ENCODE results near the gene POMT1.
"Not testable (repeated sequence)": the region's sequence is repeated elsewhere in the genome, so short reads cannot be mapped to it uniquely, and the experiment has no call there.

Gene POMT1

DNA sequence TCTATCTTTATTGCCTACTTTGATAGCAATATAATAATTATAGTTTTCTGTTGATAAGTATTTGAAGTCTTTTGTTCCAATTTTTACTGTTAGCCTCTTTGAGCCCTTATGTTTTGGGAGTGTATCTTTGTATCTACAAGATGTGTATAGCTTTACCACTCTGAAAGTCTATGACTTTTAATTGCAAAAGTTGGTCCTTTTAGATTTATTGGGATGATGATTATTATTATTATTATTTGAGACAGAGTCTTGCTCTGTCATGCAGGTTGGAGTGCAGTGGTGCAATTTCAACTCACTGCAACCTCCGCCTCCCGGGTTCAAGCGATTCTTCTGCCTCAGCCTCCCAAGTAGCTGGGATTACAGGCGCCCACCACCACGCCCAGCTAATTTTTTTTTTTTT is 30.6 kb upstream of the POMT1 start:
- POLR2A ChIA-PET; H3K4me3 ChIP-seq (ENCODE audit: control insufficient read depth in 1 of 7, extremely low read depth in 1 of 7, insufficient read depth in 4 of 7, low read depth in 2 of 7, low read length in 6 of 7); H3K4me1 ChIP-seq (ENCODE audit: control extremely low read depth in 1 of 4, control insufficient read depth in 4 of 4, insufficient read depth in 4 of 4, low read length in 3 of 4); CTCF ChIA-PET; DNase-seq; H3K27me3 ChIP-seq (replicated peaks in 2 of 5; ENCODE audit: control insufficient read depth in 4 of 5, insufficient read depth in 5 of 5, low read length in 4 of 5); H3K9me3 ChIP-seq (ENCODE audit: control extremely low read depth in 1 of 5, control insufficient read depth in 4 of 5, insufficient read depth in 2 of 5, low read depth in 1 of 5, low read length in 4 of 5); H3K27ac ChIP-seq (ENCODE audit: insufficient read depth in 1 of 2, low read depth in 1 of 2, low read length in 2 of 2, poor library complexity in 1 of 2, severe bottlenecking in 2 of 2): not testable (repeated sequence)
- WGBS (ENCODE audit: insufficient coverage), result no CpG with 5 or more reads among the region's 5 CpGs
- H3K36me3 ChIP-seq (ENCODE audit: control insufficient read depth in 4 of 4, insufficient read depth in 4 of 4, low read length in 3 of 4), result peaks cover 47 to 97% (median 84%) of the 10 kb centered on the region in 4 experiments

DNA sequence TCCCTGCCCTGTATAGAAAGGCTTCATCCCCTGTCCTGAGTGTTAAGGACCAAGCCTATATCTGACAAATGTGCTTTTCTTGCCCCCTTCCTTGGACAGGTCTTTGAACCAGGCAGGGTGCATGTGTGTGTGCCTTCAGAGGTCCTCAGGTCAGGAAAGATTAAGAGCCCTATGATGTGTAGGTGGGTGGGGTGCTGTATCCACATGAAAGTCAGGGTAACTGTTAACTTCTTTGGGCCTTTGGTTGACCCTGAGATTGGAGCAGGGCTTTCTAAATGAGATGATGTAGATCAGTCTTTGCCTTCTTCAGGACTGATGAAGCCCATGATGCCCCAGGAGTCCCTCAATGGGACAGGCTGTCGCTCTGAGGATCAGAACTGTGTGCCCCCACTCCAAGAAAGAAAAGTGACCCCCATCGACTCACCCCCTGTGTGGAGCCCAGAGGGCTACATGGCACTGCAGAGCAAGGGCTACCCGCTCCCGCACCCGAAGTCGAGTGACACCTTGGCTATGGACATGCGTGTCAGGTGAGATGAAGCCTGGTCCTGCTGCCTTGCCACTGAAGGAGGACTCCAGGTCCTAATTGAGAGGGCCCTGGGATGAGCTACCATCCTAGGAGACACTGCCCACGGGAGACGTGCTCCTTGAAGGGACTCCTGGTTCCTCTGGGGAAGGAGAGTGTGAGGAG is 29.4 kb upstream of the POMT1 start:
- CTCF ChIA-PET, result no interaction called here

DNA sequence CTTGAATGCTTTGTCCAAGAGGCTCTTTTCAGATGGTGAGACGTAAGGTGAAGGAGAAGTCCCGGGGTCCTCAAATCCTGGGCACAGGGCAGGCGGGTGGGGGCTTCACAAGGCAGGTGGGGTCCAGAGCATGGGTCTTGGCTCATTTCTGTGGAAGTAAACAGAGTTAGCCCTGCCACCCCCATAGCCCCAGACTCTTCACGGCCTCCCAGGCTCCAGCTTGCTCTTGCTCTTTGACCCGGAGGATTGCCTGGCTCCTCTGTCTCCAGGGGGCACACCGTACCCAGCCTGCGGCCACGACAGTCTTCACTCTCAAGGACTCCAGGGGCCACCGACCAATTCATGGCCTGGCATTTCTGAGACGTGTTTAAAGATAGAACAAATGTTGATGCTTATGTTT is 28.8 kb upstream of the POMT1 start:
- 98% methylated on average over 7 of the region's 10 CpGs for WGBS (ENCODE audit: insufficient coverage)
- Histone ChIP-seq H3K4me1 (ENCODE audit: control extremely low read depth in 1 of 4, control insufficient read depth in 4 of 4, insufficient read depth in 4 of 4, low read length in 3 of 4) (no peaks in the 10 kb centered on the region), H3K4me3 (ENCODE audit: control insufficient read depth in 1 of 7, extremely low read depth in 1 of 7, insufficient read depth in 4 of 7, low read depth in 2 of 7, low read length in 6 of 7) (no peak overlapping the region), H3K9me3 (ENCODE audit: control extremely low read depth in 1 of 5, control insufficient read depth in 4 of 5, insufficient read depth in 2 of 5, low read depth in 1 of 5, low read length in 4 of 5) (peaks cover 0 to 5% (median 0%) of the 10 kb centered on the region in 5 experiments), H3K27ac (ENCODE audit: insufficient read depth in 1 of 2, low read depth in 1 of 2, low read length in 2 of 2, poor library complexity in 1 of 2, severe bottlenecking in 2 of 2) (no peak overlapping the region), H3K36me3 (ENCODE audit: control insufficient read depth in 4 of 4, insufficient read depth in 4 of 4, low read length in 3 of 4) (peaks cover 37 to 96% (median 84%) of the 10 kb centered on the region in 4 experiments), H3K27me3 (replicated peaks in 2 of 5; ENCODE audit: control insufficient read depth in 4 of 5, insufficient read depth in 5 of 5, low read length in 4 of 5) (no peaks in the 10 kb centered on the region)
- POLR2A ChIA-PET, result no interaction called here
- CTCF ChIA-PET, result interaction anchor here (1.5 kb wide), 1 partner anchor 124 kb away, joined by 3 read pairs; no protein-coding TSS in a partner anchor
- DNase-seq, result no peak

More for the DNA sequence above, 29.4 kb upstream of the POMT1 start:
- Histone ChIP-seq H3K9me3 (ENCODE audit: control extremely low read depth in 1 of 5, control insufficient read depth in 4 of 5, insufficient read depth in 2 of 5, low read depth in 1 of 5, low read length in 4 of 5) (peaks cover 0 to 5% (median 0%) of the 10 kb centered on the region in 5 experiments), H3K4me1 (ENCODE audit: control extremely low read depth in 1 of 4, control insufficient read depth in 4 of 4, insufficient read depth in 4 of 4, low read length in 3 of 4) (no peaks in the 10 kb centered on the region), H3K27me3 (replicated peaks in 2 of 5; ENCODE audit: control insufficient read depth in 4 of 5, insufficient read depth in 5 of 5, low read length in 4 of 5) (no peaks in the 10 kb centered on the region), H3K36me3 (ENCODE audit: control insufficient read depth in 4 of 4, insufficient read depth in 4 of 4, low read length in 3 of 4) (peaks cover 42 to 97% (median 84%) of the 10 kb centered on the region in 4 experiments), H3K27ac (ENCODE audit: insufficient read depth in 1 of 2, low read depth in 1 of 2, low read length in 2 of 2, poor library complexity in 1 of 2, severe bottlenecking in 2 of 2) (no peak overlapping the region), H3K4me3 (ENCODE audit: control insufficient read depth in 1 of 7, extremely low read depth in 1 of 7, insufficient read depth in 4 of 7, low read depth in 2 of 7, low read length in 6 of 7) (no peak overlapping the region)
- WGBS (ENCODE audit: insufficient coverage), result 100% methylated on average over 9 of the region's 9 CpGs
- no peak for DNase-seq
- POLR2A ChIA-PET, result no interaction called here

DNA sequence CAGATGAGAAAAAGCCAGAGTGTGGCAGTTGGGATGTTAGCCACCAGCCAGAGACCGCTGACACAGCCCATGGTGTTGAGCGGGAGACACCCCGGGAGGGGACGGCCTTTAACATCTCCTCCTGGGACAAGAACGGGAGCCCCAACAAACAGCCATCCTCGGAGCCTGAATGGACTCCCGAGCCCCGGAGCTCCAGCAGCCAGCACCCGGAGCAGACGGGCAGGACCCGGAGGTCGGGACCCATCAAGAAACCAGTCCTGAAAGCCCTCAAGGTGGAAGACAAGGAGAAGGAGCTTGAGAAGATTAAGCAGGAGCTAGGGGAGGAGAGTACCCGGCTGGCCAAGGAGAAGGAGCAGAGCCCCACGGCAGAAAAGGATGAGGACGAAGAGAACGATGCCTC is 28.0 kb upstream of the POMT1 start:
- POLR2A ChIA-PET, result no interaction called here
- no peak for DNase-seq
- Histone ChIP-seq H3K27ac (ENCODE audit: insufficient read depth in 1 of 2, low read depth in 1 of 2, low read length in 2 of 2, poor library complexity in 1 of 2, severe bottlenecking in 2 of 2) (peak overlapping the region in 1 of 2 experiments; percentile 54), H3K4me1 (ENCODE audit: control extremely low read depth in 1 of 4, control insufficient read depth in 4 of 4, insufficient read depth in 4 of 4, low read length in 3 of 4) (no peaks in the 10 kb centered on the region), H3K4me3 (ENCODE audit: control insufficient read depth in 1 of 7, extremely low read depth in 1 of 7, insufficient read depth in 4 of 7, low read depth in 2 of 7, low read length in 6 of 7) (no peak overlapping the region), H3K27me3 (replicated peaks in 2 of 5; ENCODE audit: control insufficient read depth in 4 of 5, insufficient read depth in 5 of 5, low read length in 4 of 5) (no peaks in the 10 kb centered on the region), H3K9me3 (ENCODE audit: control extremely low read depth in 1 of 5, control insufficient read depth in 4 of 5, insufficient read depth in 2 of 5, low read depth in 1 of 5, low read length in 4 of 5) (peaks cover 0 to 5% (median 0%) of the 10 kb centered on the region in 5 experiments), H3K36me3 (ENCODE audit: control insufficient read depth in 4 of 4, insufficient read depth in 4 of 4, low read length in 3 of 4) (peaks cover 37 to 96% (median 86%) of the 10 kb centered on the region in 4 experiments)
- WGBS (ENCODE audit: insufficient coverage), result 98% methylated on average over 9 of the region's 16 CpGs
- CTCF ChIA-PET, result interaction anchor here (1.5 kb wide), 2 partner anchors 47 to 125 kb away, joined by 3 read pairs; no protein-coding TSS in a partner anchor

DNA sequence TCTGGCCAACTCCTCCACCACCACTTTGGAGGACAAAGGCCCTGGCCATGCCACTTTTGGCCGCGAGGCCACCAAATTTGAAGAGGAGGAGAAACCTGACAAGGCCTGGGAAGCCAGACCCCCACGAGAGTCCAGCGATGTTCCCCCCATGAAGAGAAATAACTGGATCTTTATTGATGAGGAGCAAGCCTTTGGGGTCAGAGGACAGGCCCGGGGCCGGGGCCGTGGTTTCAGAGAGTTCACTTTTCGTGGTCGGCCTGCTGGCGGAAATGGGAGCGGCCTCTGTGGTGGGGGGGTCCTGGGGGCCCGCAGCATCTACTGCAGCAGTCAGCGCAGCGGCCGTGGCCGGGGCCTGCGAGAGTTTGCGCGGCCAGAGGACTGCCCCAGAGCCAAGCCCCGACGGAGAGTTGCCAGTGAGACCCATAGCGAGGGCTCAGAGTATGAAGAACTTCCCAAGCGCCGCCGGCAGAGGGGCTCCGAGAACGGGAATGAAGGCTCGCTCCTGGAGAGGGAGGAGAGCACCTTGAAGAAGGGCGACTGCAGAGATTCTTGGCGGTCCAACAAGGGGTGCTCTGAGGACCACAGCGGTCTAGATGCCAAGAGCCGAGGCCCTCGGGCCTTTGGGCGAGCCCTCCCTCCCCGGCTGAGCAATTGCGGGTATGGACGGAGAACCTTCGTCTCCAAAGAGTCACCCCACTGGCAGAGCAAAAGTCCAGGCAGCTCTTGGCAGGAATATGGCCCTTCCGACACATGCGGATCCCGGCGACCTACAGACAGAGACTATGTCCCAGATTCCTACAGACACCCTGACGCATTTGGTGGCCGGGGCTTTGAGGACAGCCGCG is 27.4 kb upstream of the POMT1 start:
- ChIA-PET POLR2A (no interaction called here), CTCF (interaction anchor here (0.9 to 3.0 kb wide), 4 partner anchors 7 to 126 kb away, joined by 3 to 12 read pairs (median 4); no protein-coding TSS in a partner anchor)
- no peaks in the 10 kb centered on the region for H3K27me3 ChIP-seq (replicated peaks in 2 of 5; ENCODE audit: control insufficient read depth in 4 of 5, insufficient read depth in 5 of 5, low read length in 4 of 5)

DNA sequence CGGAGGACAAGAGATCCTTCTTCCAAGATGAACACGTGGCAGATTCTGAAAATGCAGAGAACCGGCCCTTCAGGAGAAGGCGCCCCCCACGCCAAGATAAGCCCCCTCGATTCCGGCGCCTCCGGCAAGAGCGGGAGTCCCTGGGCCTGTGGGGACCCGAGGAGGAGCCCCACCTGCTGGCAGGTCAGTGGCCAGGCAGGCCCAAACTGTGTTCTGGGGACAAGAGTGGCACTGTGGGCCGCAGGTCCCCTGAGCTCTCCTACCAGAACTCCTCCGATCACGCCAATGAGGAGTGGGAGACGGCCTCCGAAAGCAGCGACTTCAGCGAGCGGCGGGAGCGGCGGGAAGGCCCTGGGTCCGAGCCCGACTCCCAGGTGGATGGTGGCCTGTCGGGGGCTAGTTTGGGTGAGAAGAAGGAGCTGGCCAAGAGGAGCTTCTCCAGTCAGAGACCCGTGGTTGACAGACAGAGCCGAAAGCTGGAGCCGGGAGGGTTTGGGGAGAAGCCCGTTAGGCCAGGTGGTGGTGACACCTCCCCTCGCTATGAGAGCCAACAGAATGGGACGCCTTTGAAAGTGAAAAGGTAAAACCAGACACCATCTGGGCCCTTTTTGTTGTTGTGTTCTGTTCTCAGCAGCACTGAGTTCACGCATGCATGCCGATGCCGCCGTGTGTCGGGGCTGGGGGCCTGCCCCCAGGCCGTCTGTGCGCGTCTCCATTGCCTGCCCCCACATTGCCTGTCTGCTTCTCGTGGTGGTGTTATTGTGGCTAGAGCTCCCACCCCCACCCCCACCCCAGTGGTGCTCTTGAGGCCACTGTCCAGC is 26.6 kb upstream of the POMT1 start:
- Histone ChIP-seq H3K36me3 (ENCODE audit: control insufficient read depth in 4 of 4, insufficient read depth in 4 of 4, low read length in 3 of 4) (peaks cover 27 to 93% (median 83%) of the 10 kb centered on the region in 4 experiments), H3K4me1 (ENCODE audit: control extremely low read depth in 1 of 4, control insufficient read depth in 4 of 4, insufficient read depth in 4 of 4, low read length in 3 of 4) (no peaks in the 10 kb centered on the region), H3K9me3 (ENCODE audit: control extremely low read depth in 1 of 5, control insufficient read depth in 4 of 5, insufficient read depth in 2 of 5, low read depth in 1 of 5, low read length in 4 of 5) (peaks cover 0 to 5% (median 0%) of the 10 kb centered on the region in 5 experiments), H3K27ac (ENCODE audit: insufficient read depth in 1 of 2, low read depth in 1 of 2, low read length in 2 of 2, poor library complexity in 1 of 2, severe bottlenecking in 2 of 2) (no peak overlapping the region), H3K4me3 (ENCODE audit: control insufficient read depth in 1 of 7, extremely low read depth in 1 of 7, insufficient read depth in 4 of 7, low read depth in 2 of 7, low read length in 6 of 7) (no peak overlapping the region), H3K27me3 (replicated peaks in 2 of 5; ENCODE audit: control insufficient read depth in 4 of 5, insufficient read depth in 5 of 5, low read length in 4 of 5) (no peaks in the 10 kb centered on the region)
- WGBS (ENCODE audit: insufficient coverage), result 93% methylated on average over 36 of the region's 40 CpGs
- ChIA-PET POLR2A (no interaction called here), CTCF (interaction anchor here (0.9 to 4.7 kb wide), 6 partner anchors 8 to 126 kb away, joined by 3 to 29 read pairs (median 4); no protein-coding TSS in a partner anchor)
- no peak for DNase-seq

More for the DNA sequence above, 27.4 kb upstream of the POMT1 start:
- Histone ChIP-seq H3K4me1 (ENCODE audit: control extremely low read depth in 1 of 4, control insufficient read depth in 4 of 4, insufficient read depth in 4 of 4, low read length in 3 of 4) (no peaks in the 10 kb centered on the region), H3K36me3 (ENCODE audit: control insufficient read depth in 4 of 4, insufficient read depth in 4 of 4, low read length in 3 of 4) (peaks cover 34 to 95% (median 86%) of the 10 kb centered on the region in 4 experiments), H3K4me3 (ENCODE audit: control insufficient read depth in 1 of 7, extremely low read depth in 1 of 7, insufficient read depth in 4 of 7, low read depth in 2 of 7, low read length in 6 of 7) (no peak overlapping the region), H3K9me3 (ENCODE audit: control extremely low read depth in 1 of 5, control insufficient read depth in 4 of 5, insufficient read depth in 2 of 5, low read depth in 1 of 5, low read length in 4 of 5) (peaks cover 0 to 5% (median 0%) of the 10 kb centered on the region in 5 experiments), H3K27ac (ENCODE audit: insufficient read depth in 1 of 2, low read depth in 1 of 2, low read length in 2 of 2, poor library complexity in 1 of 2, severe bottlenecking in 2 of 2) (peak overlapping the region in 1 of 2 experiments; percentile 54)
- DNase-seq, result no peak
- 93% methylated on average over 44 of the region's 46 CpGs for WGBS (ENCODE audit: insufficient coverage)
